Spleen (tissue), 7 donors: ENCODE data around the gene SELENOS.

Experiments used
- POLR2A ChIP-seq, 3 donors: fragments of 450-650 bp; IDR thresholded peaks; one replicate each; pipeline ENCODE4 v1.5.1; 2017; ENCODE audit warnings: antibody characterized with exemption in 3 of 3, mild to moderate bottlenecking in 1 of 3
- POLR2AphosphoS5 ChIP-seq, 3 donors: sonication (generic); formaldehyde crosslinking; IDR thresholded peaks; one replicate each; pipeline ENCODE4 v1.5.1; 2017; ENCODE audit warnings: antibody characterized with exemption in 3 of 3
- TF ChIP-seq, protein P1 (sequence below), 11 experiments: fragments of 200-600 bp in 7 of 11; fragments of 450-650 bp in 4 of 11; sonication (generic) in 4 of 11; IDR thresholded peaks in 8 of 11; conservative IDR thresholded peaks in 3 of 11; 1 replicate in 7 of 11; 2 replicates in 4 of 11; pipeline versions ENCODE4 v1.4.0 to v1.8.0; 2016 to 2021; ENCODE audit warnings: antibody characterized with exemption in 11 of 11, inconsistent platforms in 4 of 11, mild to moderate bottlenecking in 1 of 11
- donor health status: DM: no; HTN: no; CAD: no; lungs with moderate emphysema.
- donor health status: DM: no; HTN: no; CAD: no.
- donor health status: DM: no; HTN: no; CAD: no.

DNA sequence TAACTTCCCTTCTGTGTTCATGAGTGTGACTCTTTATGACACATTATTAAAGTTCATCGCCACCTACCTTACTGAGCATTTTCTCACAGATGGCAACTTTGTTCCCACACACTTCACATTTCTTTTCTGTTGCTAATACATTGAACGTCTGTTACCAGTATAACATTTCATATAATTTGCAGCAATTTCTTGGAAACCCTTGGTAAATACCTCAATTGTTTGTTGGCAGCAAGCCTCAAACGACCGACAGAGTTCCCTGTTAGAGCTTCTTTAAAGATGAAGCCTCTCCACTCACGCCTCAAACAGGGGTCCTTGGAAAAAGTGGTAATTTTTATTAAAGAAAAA lies 22.3 kb downstream of the SELENOS start:
- TF ChIP-seq, protein P1, sequence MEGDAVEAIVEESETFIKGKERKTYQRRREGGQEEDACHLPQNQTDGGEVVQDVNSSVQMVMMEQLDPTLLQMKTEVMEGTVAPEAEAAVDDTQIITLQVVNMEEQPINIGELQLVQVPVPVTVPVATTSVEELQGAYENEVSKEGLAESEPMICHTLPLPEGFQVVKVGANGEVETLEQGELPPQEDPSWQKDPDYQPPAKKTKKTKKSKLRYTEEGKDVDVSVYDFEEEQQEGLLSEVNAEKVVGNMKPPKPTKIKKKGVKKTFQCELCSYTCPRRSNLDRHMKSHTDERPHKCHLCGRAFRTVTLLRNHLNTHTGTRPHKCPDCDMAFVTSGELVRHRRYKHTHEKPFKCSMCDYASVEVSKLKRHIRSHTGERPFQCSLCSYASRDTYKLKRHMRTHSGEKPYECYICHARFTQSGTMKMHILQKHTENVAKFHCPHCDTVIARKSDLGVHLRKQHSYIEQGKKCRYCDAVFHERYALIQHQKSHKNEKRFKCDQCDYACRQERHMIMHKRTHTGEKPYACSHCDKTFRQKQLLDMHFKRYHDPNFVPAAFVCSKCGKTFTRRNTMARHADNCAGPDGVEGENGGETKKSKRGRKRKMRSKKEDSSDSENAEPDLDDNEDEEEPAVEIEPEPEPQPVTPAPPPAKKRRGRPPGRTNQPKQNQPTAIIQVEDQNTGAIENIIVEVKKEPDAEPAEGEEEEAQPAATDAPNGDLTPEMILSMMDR (IDR thresholded peaks at IDR 0.05 in 8 of 11, conservative IDR thresholded peaks at IDR 0.05 in 3 of 11), result no peak
- TF ChIP-seq POLR2A (IDR thresholded peaks at IDR 0.05) (no peak), POLR2AphosphoS5 (IDR thresholded peaks at IDR 0.05) (no peak)
